Cardiac muscle cell (in vitro differentiated cells and primary cell): ENCODE results near the gene EML5. TPM values are rescaled to one million over a fixed set of nuclear protein-coding genes. Genes with fewer than 3 reads are reported as not detected.
"Not testable (repeated sequence)": the region's sequence is repeated elsewhere in the genome, so short reads cannot be mapped to it uniquely, and the experiment has no call there.

ENCODE experiments used
- DNase-seq, 2 donors: peaks; one replicate each; pipeline versions ENCODE4 v3.0.0 to v3.0.0-alpha.2; 2010 to 2017; ENCODE audit warnings: low read depth in 1 of 2, low spot score in 1 of 2
- H3K27ac ChIP-seq: fragments of 200-600 bp; sonication (generic); 2 replicates; pipeline ENCODE4 v1.5.1; 2016
- H3K27me3 ChIP-seq: fragments of 200-600 bp; sonication (generic); 2 replicates; pipeline ENCODE4 v1.6.0; 2016; ENCODE audit warnings: control low read depth
- H3K36me3 ChIP-seq: fragments of 200-600 bp; sonication (generic); 2 replicates; pipeline ENCODE4 v1.5.1; 2016; ENCODE audit warnings: control low read depth
- H3K4me1 ChIP-seq: fragments of 200-600 bp; sonication (generic); 2 replicates; pipeline ENCODE4 v1.8.1; 2017; ENCODE audit warnings: low read depth, mild to moderate bottlenecking, mixed run types
- H3K4me3 ChIP-seq: fragments of 200-600 bp; sonication (generic); 2 replicates; pipeline ENCODE4 v1.5.1; 2016; ENCODE audit warnings: mild to moderate bottlenecking
- H3K9me3 ChIP-seq: fragments of 200-600 bp; sonication (generic); 2 replicates; pipeline ENCODE4 v1.5.1; 2017; ENCODE audit warnings: low read depth, mild to moderate bottlenecking, control low read depth
- CTCF ChIP-seq: IDR thresholded peaks from 2 replicates; pipeline ENCODE4 v1.5.1; 2012; ENCODE audit warnings: low read depth, mild to moderate bottlenecking, low read length
- polyA plus RNA-seq: library from polyadenylated mRNA; unstranded; fragments of >200 nt; fragmentation: Nextera tagmentation; extraction: Ambion mirVana; gene quantifications from 2 replicates; pipeline ENCODE4 v1.2.1, GENCODE V29; 2016
- total RNA-seq: library from RNA; depleted of rRNA; stranded (reverse); fragments of >200 nt; gene quantifications from 2 replicates; pipeline ENCODE4 v1.2.3, GENCODE V29; 2016

EML5 gene
- total and polyA plus RNA-seq, 2 experiments from 2014 or later = 0.33 to 0.92 TPM

- peak in 1 of 2 donors; percentile 8 for DNase-seq
- Histone ChIP-seq H3K27ac (no peak overlapping the region), H3K36me3 (no peaks in the 10 kb centered on the region), H3K27me3 (peaks cover 75% of the 10 kb centered on the region), H3K4me1 (no peaks in the 10 kb centered on the region), H3K9me3 (no peaks in the 10 kb centered on the region), H3K4me3 (peak overlapping the region; percentile 56)
- no peak for TF ChIP-seq CTCF
These were observed 902 bp downstream of the EML5 start for GRCh38 chr14:88791629-88792472.

- no peak overlapping the region for H3K27ac ChIP-seq
- no peaks in the 10 kb centered on the region for H3K36me3 ChIP-seq
- no peaks in the 10 kb centered on the region for H3K4me1 ChIP-seq
- no peaks in the 10 kb centered on the region for H3K9me3 ChIP-seq
- DNase-seq = no peak
- H3K27me3 ChIP-seq = peaks cover 75% of the 10 kb centered on the region
- H3K4me3 ChIP-seq = no peak overlapping the region
- TF ChIP-seq CTCF = no peak
These were observed 1.5 kb downstream of the EML5 start for GRCh38 chr14:88791252-88791621.

GRCh38 chr14:88790501-88791251 lies 2.1 kb downstream of the EML5 start:
- Histone ChIP-seq H3K9me3 (no peaks in the 10 kb centered on the region), H3K4me3 (no peak overlapping the region), H3K27me3 (peaks cover 75% of the 10 kb centered on the region), H3K27ac (no peak overlapping the region), H3K4me1 (no peaks in the 10 kb centered on the region), H3K36me3 (no peaks in the 10 kb centered on the region)
- TF ChIP-seq CTCF = no peak
- no peak for DNase-seq

GRCh38 chr14:88789573-88789972 lies 3.2 kb downstream of the EML5 start:
- not testable (repeated sequence) for H3K27ac ChIP-seq, H3K36me3 ChIP-seq, DNase-seq, H3K9me3 ChIP-seq, H3K4me1 ChIP-seq, H3K4me3 ChIP-seq
- H3K27me3 ChIP-seq = peaks cover 68% of the 10 kb centered on the region

GRCh38 chr14:88786715-88787114 lies 6.0 kb downstream of the EML5 start:
- H3K9me3 ChIP-seq = no peaks in the 10 kb centered on the region
- H3K4me3 ChIP-seq = no peak overlapping the region
- TF ChIP-seq CTCF = no peak
- no peaks in the 10 kb centered on the region for H3K36me3 ChIP-seq
- no peak overlapping the region for H3K27ac ChIP-seq
- DNase-seq = no peak
- H3K27me3 ChIP-seq = peaks cover 40% of the 10 kb centered on the region
- no peaks in the 10 kb centered on the region for H3K4me1 ChIP-seq

GRCh38 chr14:88785911-88786310 lies 6.8 kb downstream of the EML5 start:
- no peaks in the 10 kb centered on the region for H3K36me3 ChIP-seq
- no peak for DNase-seq
- no peak overlapping the region for H3K27ac ChIP-seq
- peaks cover 32% of the 10 kb centered on the region for H3K27me3 ChIP-seq
- H3K9me3 ChIP-seq = no peaks in the 10 kb centered on the region
- H3K4me1 ChIP-seq = no peaks in the 10 kb centered on the region
- H3K4me3 ChIP-seq = no peak overlapping the region
- TF ChIP-seq CTCF = no peak
